K562 (cell line): ENCODE data around the gene PGBD1. TPM values are rescaled to one million over a fixed set of nuclear protein-coding genes. Genes with fewer than 3 reads are reported as not detected.

Experiments used
- ATF4 ChIP-seq: fragments of 450-650 bp; formaldehyde crosslinking; IDR thresholded peaks from 2 replicates; pipeline ENCODE4 v1.4.0; 2022; ENCODE audit warnings: mild to moderate bottlenecking, moderate library complexity
- EP300 ChIP-seq: IDR thresholded peaks from 2 replicates; pipeline ENCODE4 v1.6.1; 2012; ENCODE audit warnings: low read length, improper control_type of control experiment
- FOXK2 ChIP-seq, 2 experiments: fragments of 450-650 bp; IDR thresholded peaks in 1 of 2; conservative IDR thresholded peaks in 1 of 2; 2 replicates each; pipeline ENCODE4 v1.6.1; 2016; ENCODE audit warnings: low read depth in 2 of 2, mild to moderate bottlenecking in 1 of 2
- HCFC1 ChIP-seq: IDR thresholded peaks from 2 replicates; pipeline ENCODE4 v1.6.1; 2012; ENCODE audit warnings: low read depth, low read length, improper control_type of control experiment
- MAZ ChIP-seq, 2 experiments: fragments of 450-650 bp in 1 of 2; sonication (generic) in 1 of 2; formaldehyde crosslinking; IDR thresholded peaks in 1 of 2; conservative IDR thresholded peaks in 1 of 2; 2 replicates each; pipeline versions ENCODE4 v1.4.0 to v1.5.0; 2020; ENCODE audit warnings: mild to moderate bottlenecking in 1 of 2, missing genetic modification reagents in 1 of 2
- MYC ChIP-seq, 2 experiments: fragments of 250-450 bp in 1 of 2; sonication (Bioruptor Pico) in 1 of 2; IDR thresholded peaks; 2 replicates each; pipeline versions ENCODE4 v1.5.1 to v1.6.1; 2012 to 2021; ENCODE audit warnings: low read depth in 2 of 2, borderline replicate concordance in 1 of 2, improper control_type of control experiment in 1 of 2, low read length in 1 of 2, mild to moderate bottlenecking in 1 of 2, moderate library complexity in 1 of 2
- NCOA1 ChIP-seq: fragments of 450-650 bp; IDR thresholded peaks from 2 replicates; pipeline ENCODE4 v1.6.1; 2016; ENCODE audit warnings: low read depth
- NUFIP1 ChIP-seq: fragments of 450-650 bp; IDR thresholded peaks from 2 replicates; pipeline ENCODE4 v1.6.1; 2018; ENCODE audit not compliant: partially characterized antibody
- PCBP1 ChIP-seq: fragments of 200-400 bp; formaldehyde crosslinking; IDR thresholded peaks from 2 replicates; pipeline ENCODE4 v1.6.1; 2018; ENCODE audit warnings: mild to moderate bottlenecking, low read depth, low read length; ENCODE audit not compliant: poor library complexity, severe bottlenecking
- PRPF4 ChIP-seq: fragments of 200-400 bp; formaldehyde crosslinking; IDR thresholded peaks from one replicate; pipeline ENCODE4 v1.6.1; 2017; ENCODE audit warnings: low read length, low read depth, mild to moderate bottlenecking; ENCODE audit not compliant: insufficient read depth, poor library complexity, severe bottlenecking
- PTTG1 ChIP-seq: fragments of 450-650 bp; IDR thresholded peaks from 2 replicates; pipeline ENCODE4 v1.6.1; 2016; ENCODE audit warnings: low read depth, mild to moderate bottlenecking, missing genetic modification characterization, missing compliant biosample characterization
- RB1 ChIP-seq: fragments of 450-650 bp; IDR thresholded peaks from 2 replicates; pipeline ENCODE4 v1.6.1; 2017; ENCODE audit warnings: low read depth, mild to moderate bottlenecking
- ZNF165 ChIP-seq: fragments of 250-450 bp; sonication (Bioruptor Pico); IDR thresholded peaks from 2 replicates; pipeline ENCODE4 v1.4.0; 2020; ENCODE audit warnings: borderline replicate concordance
- ZNF512 ChIP-seq: IDR thresholded peaks from 2 replicates; pipeline ENCODE4 v1.6.1; 2016; ENCODE audit warnings: missing genetic modification characterization, missing compliant biosample characterization
- ZNF699 ChIP-seq: fragments of 250-450 bp; sonication (Bioruptor Pico); IDR thresholded peaks from 2 replicates; pipeline ENCODE4 v1.8.0; 2021; ENCODE audit warnings: mild to moderate bottlenecking, moderate library complexity; ENCODE audit not compliant: insufficient replicate concordance
- polyA plus RNA-seq, 8 experiments: library from polyadenylated mRNA; depleted of rRNA in 4 of 8; stranded (reverse) in 5 of 8; unstranded in 3 of 8; fragments of >200 nt; fragmentation: Nextera tagmentation in 2 of 8; fragmentation: Illumina TruSeq in 1 of 8; extraction: Ambion mirVana in 2 of 8; extraction: Trizol in 1 of 8; gene quantifications; 2 replicates each; pipeline versions ENCODE4 v1.2.1 to v1.2.3, GENCODE V29; 2011 to 2014; ENCODE audit warnings: inconsistent platforms in 1 of 8, missing spikeins in 1 of 8
- total RNA-seq, 7 experiments: library from RNA; depleted of rRNA in 6 of 7; stranded (reverse); fragments of >200 nt in 6 of 7; fragmentation: Illumina TruSeq in 2 of 7; extraction: Trizol in 2 of 7; gene quantifications; 2 replicates each; pipeline versions ENCODE4 v1.2.1 to v1.2.3, GENCODE V29; 2011 to 2021; ENCODE audit warnings: low replicate concordance in 1 of 7
- TF ChIP-seq, protein P1 (sequence below): IDR thresholded peaks from 2 replicates; pipeline ENCODE4 v1.6.1; 2011; ENCODE audit not compliant: insufficient read length; ENCODE audit errors: extremely low read depth
- TF ChIP-seq, protein P2 (sequence below): sonication (generic); formaldehyde crosslinking; IDR thresholded peaks from 2 replicates; pipeline ENCODE4 v1.8.1; 2023; ENCODE audit warnings: mild to moderate bottlenecking, missing genetic modification reagents
- TF ChIP-seq, protein P3 (sequence below), 2 experiments: fragments of 450-650 bp in 1 of 2; sonication (generic) in 1 of 2; formaldehyde crosslinking in 1 of 2; IDR thresholded peaks in 1 of 2; conservative IDR thresholded peaks in 1 of 2; 2 replicates each; pipeline versions ENCODE4 v1.6.1 to v1.8.1; 2016 to 2023; ENCODE audit warnings: mild to moderate bottlenecking in 2 of 2, moderate library complexity in 2 of 2, inconsistent platforms in 1 of 2, missing genetic modification reagents in 1 of 2
- TF ChIP-seq, protein P4 (sequence below): sonication (generic); formaldehyde crosslinking; IDR thresholded peaks from 2 replicates; pipeline ENCODE4 v1.8.0; 2022; ENCODE audit warnings: mild to moderate bottlenecking, missing genetic modification reagents

PGBD1 gene
- total and polyA plus RNA-seq, 9 of the 15 experiments (the other 6 are each of a cell fraction or from before 2014, with no cell fraction given): 3.3 to 9.0 (median 7.3) TPM

DNA sequence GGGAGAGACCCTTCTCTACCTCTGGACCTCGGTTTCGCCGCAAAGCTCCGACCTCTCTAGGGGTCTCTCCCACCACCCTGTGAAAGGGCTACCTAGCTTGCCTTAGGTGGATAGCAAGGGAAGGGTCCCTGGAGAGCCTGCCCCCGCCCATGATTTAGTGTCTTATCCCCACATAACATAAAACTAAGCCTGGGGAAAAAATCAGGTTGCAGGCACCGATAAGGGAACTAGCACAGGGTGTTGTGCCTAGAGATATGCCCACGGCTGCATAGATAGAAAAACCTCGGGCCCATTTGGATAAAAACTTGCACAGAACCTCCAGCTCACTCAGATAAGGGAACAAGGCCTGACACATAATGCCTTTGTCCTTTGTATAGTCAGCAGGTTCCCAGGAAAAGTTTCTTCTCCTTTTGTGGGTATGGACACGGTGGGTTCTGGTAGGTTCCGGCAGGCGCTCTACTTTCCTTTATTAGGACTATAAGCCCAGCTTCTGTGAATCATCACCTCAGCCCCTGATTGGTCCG, 53.7 kb downstream of the PGBD1 start (continued):
- TF ChIP-seq, protein P1, sequence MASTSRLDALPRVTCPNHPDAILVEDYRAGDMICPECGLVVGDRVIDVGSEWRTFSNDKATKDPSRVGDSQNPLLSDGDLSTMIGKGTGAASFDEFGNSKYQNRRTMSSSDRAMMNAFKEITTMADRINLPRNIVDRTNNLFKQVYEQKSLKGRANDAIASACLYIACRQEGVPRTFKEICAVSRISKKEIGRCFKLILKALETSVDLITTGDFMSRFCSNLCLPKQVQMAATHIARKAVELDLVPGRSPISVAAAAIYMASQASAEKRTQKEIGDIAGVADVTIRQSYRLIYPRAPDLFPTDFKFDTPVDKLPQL: no peak
- TF ChIP-seq NCOA1 (peak; percentile 81; the same call in 1 of the 2 replicates), ZNF699 (CRISPR knock-in tag) (no peak), ATF4 (CRISPR knock-in tag) (peak; percentile 67), MYC (IDR thresholded peaks at IDR 0.05; ENCODE audit: low read depth, low read length) (0 out of 2 replicates have a peak, but pooled peaks have one; percentile 5), MYC (CRISPR knock-in tag; IDR thresholded peaks at IDR 0.05; ENCODE audit: borderline replicate concordance, low read depth) (no peak), FOXK2 (conservative IDR thresholded peaks at IDR 0.05 in 1 of 2, IDR thresholded peaks at IDR 0.05 in 1 of 2; ENCODE audit: low read depth in 2 of 2) (peak in 1 of 2 experiments; percentile 28; a peak in 2 of 4 replicates), NUFIP1 (peak; percentile 20), MAZ (CRISPR knock-in tag; conservative IDR thresholded peaks at IDR 0.05 in 1 of 2, IDR thresholded peaks at IDR 0.05 in 1 of 2) (peak in 1 of 2 experiments; percentile 71; a peak in 3 of 4 replicates), PCBP1 (no peak), RB1 (no peak; the same call in 1 of the 2 replicates), PTTG1 (no peak), HCFC1 (peak; percentile 8), PRPF4 (no peak), ZNF165 (no peak), ZNF512 (tag) (no peak), EP300 (peak; percentile 95)
- TF ChIP-seq, protein P2, sequence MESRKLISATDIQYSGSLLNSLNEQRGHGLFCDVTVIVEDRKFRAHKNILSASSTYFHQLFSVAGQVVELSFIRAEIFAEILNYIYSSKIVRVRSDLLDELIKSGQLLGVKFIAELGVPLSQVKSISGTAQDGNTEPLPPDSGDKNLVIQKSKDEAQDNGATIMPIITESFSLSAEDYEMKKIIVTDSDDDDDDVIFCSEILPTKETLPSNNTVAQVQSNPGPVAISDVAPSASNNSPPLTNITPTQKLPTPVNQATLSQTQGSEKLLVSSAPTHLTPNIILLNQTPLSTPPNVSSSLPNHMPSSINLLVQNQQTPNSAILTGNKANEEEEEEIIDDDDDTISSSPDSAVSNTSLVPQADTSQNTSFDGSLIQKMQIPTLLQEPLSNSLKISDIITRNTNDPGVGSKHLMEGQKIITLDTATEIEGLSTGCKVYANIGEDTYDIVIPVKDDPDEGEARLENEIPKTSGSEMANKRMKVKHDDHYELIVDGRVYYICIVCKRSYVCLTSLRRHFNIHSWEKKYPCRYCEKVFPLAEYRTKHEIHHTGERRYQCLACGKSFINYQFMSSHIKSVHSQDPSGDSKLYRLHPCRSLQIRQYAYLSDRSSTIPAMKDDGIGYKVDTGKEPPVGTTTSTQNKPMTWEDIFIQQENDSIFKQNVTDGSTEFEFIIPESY (CRISPR knock-in tag): no peak
- TF ChIP-seq, protein P3, sequence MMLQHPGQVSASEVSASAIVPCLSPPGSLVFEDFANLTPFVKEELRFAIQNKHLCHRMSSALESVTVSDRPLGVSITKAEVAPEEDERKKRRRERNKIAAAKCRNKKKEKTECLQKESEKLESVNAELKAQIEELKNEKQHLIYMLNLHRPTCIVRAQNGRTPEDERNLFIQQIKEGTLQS (IDR thresholded peaks at IDR 0.05): no peak
- TF ChIP-seq, protein P3 (CRISPR knock-in tag; conservative IDR thresholded peaks at IDR 0.05): peak; percentile 88
- TF ChIP-seq, protein P4, sequence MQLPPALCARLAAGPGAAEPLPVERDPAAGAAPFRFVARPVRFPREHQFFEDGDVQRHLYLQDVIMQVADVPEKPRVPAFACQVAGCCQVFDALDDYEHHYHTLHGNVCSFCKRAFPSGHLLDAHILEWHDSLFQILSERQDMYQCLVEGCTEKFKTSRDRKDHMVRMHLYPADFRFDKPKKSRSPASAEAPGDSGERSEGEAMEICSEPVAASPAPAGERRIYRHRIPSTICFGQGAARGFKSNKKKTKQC (CRISPR knock-in tag): no peak
